Measurements from ENCODE around the gene UPP2. TPM values are rescaled to one million over a fixed set of nuclear protein-coding genes. Genes with fewer than 3 reads are reported as not detected.

Gene UPP2
- total RNA-seq, result not detected in 2 replicates

GRCh38 chr2:158101384-158101926 lies at the start of gene UPP2:
TSS of gene UPP2 (plus strand) at chr2:158101876. CDS start at chr2:158102064, 188 bp downstream.

Other genes starting within 250 kb of the UPP2 start
- 12.3 and 14.5 TPM in 2 replicates for gene ACVR1, start 225.5 kb upstream of the UPP2 start, total RNA-seq